ENCODE data around the gene FBXL3. TPM values are rescaled to one million over a fixed set of nuclear protein-coding genes. Genes with fewer than 3 reads are reported as not detected.
"Not testable (repeated sequence)": the region's sequence is repeated elsewhere in the genome, so short reads cannot be mapped to it uniquely, and the experiment has no call there.

The FBXL3 gene
- polyA plus RNA-seq, 4 donors, result 61.2 to 79.2 (median 66.1) TPM

DNA sequence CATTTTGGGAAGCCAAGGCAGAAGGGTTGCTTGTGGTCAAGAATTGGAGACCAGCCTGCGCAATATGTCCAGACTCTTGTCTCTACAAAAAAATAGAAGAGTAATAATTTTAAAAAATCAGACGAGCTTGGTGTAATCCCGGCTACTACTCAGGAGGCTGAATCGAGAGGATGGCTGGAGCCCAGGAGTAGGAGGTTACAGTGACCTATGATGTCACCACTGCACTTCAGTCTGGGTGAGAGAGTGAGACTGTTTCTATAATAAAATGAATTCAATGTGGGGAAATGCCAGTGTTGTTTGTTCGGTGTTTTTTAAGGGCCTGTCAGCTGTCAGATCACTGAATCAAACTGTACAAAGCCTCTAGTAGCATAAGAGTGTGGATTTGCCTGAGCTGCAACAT is 1.2 kb upstream of the FBXL3 start:
- DNase-seq (ENCODE audit: low read depth in 4 of 4, low spot score in 3 of 4), result no peak

DNA sequence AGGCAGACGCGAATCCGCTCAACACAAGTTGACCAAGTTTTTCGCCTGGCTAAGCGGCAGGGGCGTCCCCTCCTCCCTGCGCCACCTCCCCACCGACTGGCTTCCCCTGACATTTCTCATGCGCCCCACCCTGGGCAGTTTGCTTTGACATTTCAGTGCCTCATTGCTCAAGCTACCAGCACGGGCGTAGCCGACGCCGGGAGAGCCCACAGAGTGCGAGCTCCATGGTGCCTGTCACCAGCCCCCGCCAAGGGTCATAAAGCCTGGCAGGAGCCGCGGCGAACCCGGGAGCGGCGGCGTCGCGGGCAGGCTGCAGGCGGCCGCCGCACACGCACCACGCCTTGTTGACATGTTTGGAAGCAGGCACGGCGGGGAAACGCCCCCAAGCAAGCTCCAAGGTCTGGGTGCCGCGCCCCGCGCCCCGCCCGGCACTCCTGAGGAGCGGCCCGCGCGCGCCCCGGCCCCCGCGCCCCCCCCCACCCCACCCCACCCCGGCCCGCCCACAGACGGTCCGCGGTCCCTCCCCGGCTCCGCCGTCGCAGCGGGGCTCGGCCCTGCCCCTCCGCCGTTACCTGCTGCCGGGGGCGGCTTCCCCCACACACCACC is 601 bp downstream of the FBXL3 start:
- peak; percentile 44 to 60 (median 52) for DNase-seq (ENCODE audit: low read depth in 4 of 4, low spot score in 3 of 4)

DNA sequence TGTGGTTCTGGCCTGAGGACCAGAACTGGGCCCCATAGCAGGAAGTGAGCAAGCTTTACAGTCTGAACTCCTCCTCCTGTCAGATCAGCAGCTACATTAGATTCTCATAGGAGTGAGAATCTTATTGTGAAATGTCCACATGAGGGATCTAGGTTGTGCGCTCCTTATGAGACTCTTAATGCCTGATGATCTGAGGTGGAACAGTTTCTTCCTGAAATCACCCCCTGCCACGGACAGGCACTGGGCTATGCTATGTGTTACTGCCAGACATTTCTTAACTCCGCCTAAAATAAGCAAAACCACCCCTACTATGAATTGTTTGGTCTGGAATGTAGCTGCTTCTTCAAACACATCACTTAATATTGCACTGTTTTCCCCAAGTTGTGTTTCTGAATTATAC is 4.6 kb downstream of the FBXL3 start:
- no peak for DNase-seq (ENCODE audit: low read depth in 4 of 4, low spot score in 3 of 4)

DNA sequence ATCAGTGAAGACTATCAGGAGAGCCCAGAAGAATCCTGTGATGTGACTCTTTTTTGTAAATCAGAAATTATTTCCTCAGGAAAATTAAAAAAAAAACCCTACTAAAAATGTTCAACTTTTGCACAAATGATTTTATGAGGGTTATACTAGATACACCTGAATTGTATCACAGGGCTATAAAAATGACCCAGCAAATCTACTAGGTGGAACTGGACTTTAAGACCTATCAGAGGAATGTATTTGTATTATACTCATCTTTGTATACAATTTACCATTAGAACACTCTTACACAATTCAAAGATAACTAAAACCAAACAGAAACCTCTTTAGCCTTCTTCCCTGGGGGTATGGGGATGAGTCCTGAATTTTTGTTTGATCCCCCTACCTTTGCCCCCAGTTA is 7.2 kb downstream of the FBXL3 start:
- no peak for DNase-seq (ENCODE audit: low read depth in 4 of 4, low spot score in 3 of 4)

DNA sequence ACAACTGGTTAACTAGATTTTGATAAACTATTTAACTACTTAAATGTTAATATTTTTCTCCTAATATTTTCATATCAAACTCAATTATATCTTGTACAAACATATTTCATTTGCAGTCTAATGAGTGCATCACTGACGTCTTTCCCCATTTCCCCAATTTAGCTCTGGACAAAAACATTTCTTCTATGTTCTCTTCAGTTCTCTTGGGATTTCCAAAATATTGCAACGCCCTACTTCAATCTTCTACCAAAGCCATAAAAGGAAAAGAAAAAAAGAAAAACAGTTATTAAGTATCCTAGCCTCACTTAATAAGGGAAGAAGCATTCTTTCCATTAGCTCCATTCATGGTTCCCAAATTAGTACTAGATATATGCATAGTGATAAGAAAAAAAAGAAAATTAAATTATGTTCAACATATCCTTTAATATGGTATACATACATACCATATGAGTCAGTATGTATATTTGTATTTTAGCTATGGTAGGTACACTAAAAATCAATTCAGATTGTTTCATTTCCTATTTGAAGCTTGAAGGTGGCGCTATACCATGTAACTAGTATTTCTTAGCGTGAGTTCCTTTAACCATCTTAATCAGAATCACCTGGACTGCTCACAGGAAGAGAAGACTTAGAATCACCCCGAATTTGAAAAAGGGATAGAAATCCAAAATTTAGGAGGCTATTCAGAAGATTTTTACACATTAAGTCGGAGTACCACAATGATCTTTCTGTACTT is 9.9 kb downstream of the FBXL3 start:
- DNase-seq (ENCODE audit: low read depth in 4 of 4, low spot score in 3 of 4), result no peak

DNA sequence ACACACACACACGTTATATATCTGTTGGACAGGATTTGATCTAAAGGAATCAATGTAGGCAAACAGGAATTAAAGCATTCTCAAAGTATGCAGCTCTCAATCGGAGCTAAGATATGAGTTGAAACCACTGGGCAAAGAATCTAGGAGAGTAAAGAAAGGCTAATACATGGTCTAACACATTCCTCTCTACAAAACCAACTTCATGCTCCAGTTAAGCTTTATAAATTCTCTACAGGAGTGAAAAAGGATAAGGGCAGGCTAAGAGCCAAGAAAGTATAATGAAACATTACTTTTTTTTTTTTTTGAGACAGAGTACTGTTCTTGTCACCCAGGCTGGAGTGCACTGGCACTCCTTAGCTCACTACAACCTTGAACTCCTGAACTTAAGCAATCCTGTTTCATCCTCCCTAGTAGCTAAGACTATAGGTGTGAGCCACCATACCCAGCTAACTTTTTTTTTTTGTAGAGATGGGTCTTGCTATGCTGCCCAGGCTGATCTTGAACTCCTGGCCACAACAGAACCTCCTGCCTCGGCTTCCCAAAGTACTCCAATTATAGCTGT is 10.6 kb downstream of the FBXL3 start:
- no peak for DNase-seq (ENCODE audit: low read depth in 4 of 4, low spot score in 3 of 4)

DNA sequence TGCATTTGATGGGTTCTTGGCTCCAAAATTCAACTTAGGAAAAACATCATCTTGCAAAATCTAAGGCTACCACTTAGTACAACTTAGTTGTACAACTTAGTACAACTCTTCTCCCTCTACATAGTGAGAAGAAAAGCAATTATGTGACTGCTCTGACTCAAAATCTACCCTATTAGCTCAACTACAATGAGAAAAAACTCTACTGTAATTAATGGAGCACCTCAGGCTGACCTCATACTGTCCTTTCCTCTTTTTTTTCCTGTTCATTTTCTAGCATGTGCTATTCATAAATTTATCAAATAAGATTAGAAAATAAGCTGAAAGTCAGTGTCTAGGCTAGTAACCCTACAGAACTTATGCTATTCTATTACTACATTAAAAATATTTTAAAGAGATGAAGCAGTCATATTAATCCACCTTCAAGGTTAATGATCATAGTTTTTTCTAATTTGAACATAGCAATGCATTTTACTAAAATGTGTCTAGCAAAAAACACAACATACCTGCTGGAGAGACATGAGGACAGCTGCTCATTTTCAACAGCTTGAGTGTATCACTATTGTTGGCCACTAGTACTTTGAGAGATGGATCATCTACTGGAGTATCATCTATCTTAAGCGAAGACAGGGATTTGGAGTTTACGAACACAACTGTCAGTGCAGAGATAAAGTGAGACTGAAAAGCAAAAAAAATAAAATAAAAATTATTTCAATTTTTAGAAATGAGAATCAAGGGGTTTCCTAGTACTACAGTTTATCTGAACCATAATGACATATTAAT is 11.9 kb downstream of the FBXL3 start:
- DNase-seq (ENCODE audit: low read depth in 4 of 4, low spot score in 3 of 4), result no peak

DNA sequence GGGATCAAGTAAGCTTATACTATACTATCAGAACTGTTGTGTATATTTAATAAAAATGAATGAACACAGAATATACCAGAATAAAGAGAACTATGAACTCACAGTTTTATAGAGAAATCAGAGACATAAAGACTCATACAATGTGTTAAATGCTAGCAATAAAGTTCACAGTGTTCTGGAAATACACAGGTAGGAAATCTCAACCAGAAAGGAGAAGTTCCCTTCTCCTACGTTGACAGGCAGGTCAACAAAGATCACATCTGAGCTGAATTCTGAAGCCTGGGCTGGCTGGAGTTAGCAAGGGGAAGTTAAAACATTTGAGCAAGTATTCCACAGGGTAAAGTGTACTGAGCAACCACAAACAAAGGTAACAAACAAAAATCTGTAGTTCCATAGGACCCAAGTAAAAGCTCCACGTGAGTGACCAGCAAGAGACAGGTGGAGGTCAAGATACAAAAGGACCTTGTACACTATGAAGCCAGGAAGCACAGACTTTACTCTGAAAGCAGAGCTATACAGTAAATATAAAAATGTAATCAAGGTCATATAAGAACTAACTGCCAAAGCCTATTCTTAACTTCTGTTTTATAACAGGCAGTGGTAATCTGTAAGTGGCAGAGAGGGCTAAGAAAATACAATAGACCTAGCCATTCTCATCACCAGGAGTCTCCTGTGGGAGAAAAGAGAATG is 13.0 kb downstream of the FBXL3 start:
- DNase-seq (ENCODE audit: low read depth in 4 of 4, low spot score in 3 of 4), result no peak

DNA sequence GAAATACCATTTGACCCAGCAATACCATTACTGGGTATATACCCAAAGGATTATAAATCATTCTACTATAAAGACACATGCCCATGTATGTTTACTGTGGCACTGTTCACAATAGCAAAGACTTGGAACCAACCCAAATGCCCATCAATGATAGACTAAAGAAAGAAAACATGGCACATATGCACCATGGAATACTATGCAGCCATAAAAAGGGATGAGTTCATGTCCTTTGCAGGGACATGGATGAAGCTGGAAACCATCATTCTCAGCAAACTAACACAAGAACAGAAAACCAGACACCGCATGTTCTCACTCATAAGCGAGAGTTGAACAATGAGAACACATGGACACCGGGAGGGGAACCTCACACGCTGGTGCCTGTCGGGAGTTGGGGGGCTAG is 17.2 kb downstream of the FBXL3 start:
- DNase-seq (ENCODE audit: low read depth in 4 of 4, low spot score in 3 of 4), result not testable (repeated sequence)

DNA sequence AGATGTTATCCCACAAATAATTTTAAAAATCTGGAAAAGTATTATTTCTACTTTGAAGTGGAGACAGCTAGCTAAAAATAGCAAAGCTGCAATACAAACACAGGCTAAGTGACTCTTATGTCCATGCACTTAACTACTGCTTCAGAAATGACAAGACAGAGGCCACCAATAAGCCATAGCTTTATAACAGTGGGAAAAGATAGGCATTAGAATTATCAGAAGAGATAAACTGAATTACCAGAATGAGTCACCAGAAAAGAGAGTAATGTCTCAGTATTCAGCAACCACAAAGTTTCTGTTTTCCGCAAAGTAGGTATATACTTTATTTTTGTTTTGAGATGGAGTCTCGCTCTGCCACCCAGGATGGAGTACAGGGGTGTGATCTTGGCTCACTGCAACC is 17.9 kb downstream of the FBXL3 start:
- no peak for DNase-seq (ENCODE audit: low read depth in 4 of 4, low spot score in 3 of 4)

DNA sequence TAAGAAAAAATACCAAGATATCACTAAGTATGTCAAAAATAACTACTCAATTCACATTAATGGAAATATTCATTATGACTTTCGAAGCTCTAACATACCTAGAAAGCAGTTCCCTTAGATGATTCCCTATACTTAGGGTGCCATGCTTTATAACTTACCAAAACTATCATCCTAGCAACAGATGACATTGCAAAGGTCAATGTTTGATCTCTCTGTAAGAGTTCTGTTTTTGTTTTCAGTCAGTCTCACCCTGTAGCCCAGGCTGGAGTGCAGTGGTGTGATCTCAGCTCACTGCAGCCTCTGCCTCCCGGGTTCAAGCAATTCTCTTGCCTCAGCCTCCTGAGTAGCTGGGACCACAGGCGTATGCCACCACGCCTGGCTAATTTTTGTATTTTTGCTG is 18.6 kb downstream of the FBXL3 start:
- DNase-seq (ENCODE audit: low read depth in 4 of 4, low spot score in 3 of 4), result not testable (repeated sequence)

DNA sequence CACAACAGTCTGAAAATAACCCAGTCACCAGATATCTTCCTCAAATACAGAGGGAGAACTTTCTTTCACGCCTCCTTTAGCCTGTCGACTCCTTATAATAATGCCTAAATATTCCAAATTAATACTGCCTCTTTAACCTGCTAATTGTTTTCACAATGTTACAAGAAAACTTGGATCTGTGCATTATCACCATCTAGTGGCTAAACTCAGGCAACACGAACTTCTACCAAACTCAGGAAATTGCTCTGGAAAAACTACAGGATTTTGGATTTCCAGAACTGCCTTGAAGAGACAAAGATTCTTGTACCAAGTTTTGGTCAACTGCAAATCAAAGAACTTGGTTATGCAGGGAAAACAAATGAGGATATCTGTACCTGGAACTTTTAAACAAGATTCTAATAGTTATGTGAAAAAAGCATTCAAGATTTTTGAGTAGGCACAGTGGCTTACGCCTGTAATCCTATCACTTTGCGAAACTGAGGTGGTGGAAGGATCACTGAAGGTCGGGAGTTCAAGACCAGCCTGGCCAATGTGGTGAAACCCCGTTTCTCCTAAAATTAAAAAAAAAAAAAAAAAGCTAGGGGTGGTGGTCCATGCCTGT is 24.3 kb downstream of the FBXL3 start:
- DNase-seq (ENCODE audit: low read depth in 4 of 4, low spot score in 3 of 4), result no peak

DNA sequence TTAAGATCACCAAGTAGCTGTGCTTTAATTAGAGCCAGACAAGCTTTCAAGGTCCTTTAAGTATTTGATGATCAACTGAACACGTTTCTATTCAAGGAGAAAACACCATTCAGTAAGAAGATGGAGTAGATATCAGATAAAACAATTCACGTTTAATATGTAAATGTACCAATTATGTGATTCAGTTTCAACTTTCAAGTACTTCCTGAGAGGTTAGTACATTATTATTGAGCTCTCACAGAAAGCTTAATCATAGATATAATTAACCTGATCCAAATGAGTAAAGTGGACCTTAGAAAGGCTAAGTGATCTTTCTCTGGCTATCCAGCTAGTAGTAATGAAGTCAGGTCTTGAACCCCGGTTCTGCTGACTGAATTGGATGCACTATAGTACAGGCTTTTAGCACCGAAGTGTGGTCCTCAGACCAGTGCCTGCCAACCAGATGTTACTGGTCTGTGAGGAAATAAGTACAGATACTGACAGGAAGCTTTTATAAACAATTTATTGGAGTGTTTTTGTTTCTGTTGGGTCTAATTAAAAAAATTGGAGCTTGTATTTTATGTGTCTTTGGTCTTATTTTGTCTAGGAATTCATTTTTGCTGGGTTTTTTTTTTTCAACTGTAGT is 24.9 kb downstream of the FBXL3 start:
- DNase-seq (ENCODE audit: low read depth in 4 of 4, low spot score in 3 of 4), result no peak

DNA sequence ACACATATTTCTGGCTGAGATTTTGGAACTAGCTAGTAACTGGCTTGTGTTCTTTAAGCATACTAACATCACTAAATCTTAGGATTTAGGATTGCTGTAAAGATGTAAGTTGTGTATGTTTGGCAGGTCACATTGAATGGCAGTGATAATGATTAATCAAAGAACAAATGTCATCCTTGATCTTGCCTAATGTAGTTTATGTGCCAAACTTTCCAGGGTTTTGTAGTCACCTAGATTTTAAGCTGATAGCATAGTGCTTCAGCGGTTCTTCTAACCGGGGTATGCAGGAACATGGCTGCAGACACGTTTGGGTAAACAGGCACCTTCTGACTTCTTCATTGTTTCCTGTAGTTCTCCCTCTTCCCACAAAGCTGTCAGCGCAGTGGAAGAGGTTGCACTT is 25.4 kb downstream of the FBXL3 start:
- DNase-seq (ENCODE audit: low read depth in 4 of 4, low spot score in 3 of 4), result no peak

DNA sequence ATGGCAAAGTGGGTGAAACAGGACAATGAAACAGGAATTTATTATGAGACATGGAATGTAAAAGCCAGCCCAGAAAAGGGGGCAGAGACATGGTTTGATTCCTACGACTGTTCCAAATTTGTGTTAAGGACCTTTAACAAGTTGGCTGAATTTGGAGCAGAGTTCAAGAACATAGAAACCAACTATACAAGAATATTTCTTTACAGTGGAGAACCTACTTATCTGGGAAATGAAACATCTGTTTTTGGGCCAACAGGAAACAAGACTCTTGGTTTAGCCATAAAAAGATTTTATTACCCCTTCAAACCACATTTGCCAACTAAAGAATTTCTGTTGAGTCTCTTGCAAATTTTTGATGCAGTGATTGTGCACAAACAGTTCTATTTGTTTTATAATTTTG is 26.5 kb downstream of the FBXL3 start:
- DNase-seq (ENCODE audit: low read depth in 4 of 4, low spot score in 3 of 4), result no peak

DNA sequence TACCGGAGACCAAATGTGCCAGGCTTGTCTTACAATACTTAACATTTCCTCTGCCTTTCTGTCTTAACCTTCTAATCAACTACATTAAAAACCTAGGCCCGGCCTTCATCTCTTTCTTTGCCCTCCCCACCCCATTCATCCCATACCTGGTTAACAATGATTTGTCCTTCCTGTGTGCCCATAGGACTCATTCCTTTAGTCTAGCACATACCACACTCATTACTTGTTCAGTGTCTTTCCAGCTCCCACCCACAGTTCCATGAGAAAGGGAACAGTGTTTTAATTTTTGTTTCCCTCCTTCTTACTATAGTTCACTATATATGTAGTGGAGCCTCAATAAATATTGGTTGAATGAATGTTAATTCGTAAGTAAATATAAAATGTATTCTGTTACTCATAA is 32.7 kb downstream of the FBXL3 start:
- no peak for DNase-seq (ENCODE audit: low read depth in 4 of 4, low spot score in 3 of 4)

DNA sequence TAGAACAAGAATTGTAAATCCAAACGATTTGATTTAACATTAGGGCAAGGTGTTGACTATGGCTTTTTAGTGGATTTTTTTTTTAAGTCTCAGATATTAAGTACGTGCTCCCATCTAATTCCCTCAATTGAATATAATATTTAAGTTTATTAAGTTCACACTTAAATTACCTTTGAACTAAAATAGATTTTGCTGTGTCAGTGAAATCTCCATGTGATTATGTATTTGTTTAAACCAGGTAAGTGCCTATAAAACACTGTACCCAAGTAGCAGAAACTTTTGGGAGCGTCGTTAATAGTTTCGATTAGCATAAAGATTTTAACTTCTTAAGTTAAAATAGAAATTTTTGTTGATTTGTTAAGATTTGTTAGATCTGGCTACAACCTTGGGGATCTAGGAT is 33.5 kb downstream of the FBXL3 start:
- no peak for DNase-seq (ENCODE audit: low read depth in 4 of 4, low spot score in 3 of 4)

DNA sequence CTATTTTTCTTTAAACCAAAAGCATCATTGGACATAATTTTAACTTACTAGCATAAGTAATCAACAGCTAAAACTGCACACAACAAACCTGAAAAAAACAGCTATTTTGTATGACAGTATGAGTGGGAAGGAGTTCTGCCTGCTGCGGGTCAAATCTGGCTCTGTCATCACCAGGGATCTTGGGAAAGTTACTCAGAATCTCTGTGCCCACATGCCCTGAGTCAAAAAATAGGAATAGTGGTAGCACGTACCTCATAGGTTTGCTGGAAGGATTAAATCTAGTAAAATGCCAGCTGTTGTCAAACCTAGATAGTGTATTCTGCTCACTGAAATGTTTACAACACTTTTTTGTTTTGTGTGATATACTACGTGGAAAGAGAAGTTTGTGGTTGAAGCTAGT is 33.9 kb downstream of the FBXL3 start:
- DNase-seq (ENCODE audit: low read depth in 4 of 4, low spot score in 3 of 4), result no peak

DNA sequence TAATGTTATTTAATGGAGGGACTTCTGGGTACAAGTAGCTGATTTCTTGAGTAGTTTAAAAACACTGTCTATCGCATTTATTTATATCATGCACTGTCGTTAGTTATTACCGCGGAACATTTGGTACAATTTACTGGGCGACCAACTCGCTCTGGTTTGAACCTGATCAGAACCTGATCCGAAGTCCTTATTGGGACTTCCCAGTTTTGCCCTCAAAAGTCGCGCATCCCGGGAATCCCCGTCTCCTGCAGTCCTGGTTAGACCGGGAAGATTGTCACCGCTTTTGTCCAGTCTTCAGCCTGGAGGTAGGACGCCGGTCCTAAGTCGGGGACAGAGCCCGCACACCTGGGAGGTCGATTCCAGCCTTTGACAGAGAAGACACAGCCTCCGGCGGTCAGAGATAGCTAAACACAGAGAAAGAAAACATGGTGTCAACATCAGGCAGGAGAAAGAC is 34.4 kb downstream of the FBXL3 start:
- DNase-seq (ENCODE audit: low read depth in 4 of 4, low spot score in 3 of 4), result no peak
